Measurements from ENCODE around the gene ZNF862. TPM values are rescaled to one million over a fixed set of nuclear protein-coding genes. Genes with fewer than 3 reads are reported as not detected.

ZNF862 gene
- total and polyA plus RNA-seq, 2 experiments from 2014 or later, result 0.94 to 2.3 TPM

DNA sequence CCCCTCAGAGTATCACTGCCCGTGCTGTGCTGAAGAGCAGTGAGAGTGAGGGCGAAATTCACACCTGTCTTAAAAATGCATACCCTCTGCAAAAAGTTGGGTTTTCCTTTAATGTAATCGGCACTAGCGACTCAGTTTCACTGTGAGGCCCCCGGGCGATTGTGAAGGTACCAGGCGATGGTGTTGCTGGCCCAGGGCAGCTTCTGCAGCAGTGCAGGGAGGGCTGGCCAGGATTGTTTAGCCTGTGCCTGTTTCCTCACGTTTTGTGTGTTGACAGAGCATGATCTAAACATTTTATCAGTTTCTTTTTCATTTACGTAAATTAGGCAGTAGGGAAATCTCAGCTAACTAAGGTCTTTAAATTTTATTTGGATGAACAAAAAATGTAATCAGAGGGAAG lies 13.3 kb downstream of the ZNF862 start:
- no peak overlapping the region for H3K4me3 Mint-ChIP-seq
- H3K4me3 ChIP-seq, result no peak overlapping the region
- H3F3A ChIP-seq (replicated peaks; ENCODE audit: low read depth), result 0 out of 2 replicates have a peak, but pooled peaks cover 3% of the 10 kb centered on the region
- H3K27ac ChIP-seq (ENCODE audit: low read depth), result no peak overlapping the region
- no peaks in the 10 kb centered on the region for H3K9me2 ChIP-seq (ENCODE audit: insufficient read depth)
- no peaks in the 10 kb centered on the region; the same call in 1 of the 2 replicates for H4K20me1 ChIP-seq (replicated peaks; ENCODE audit: insufficient read depth)
- no peaks in the 10 kb centered on the region for H3K27me3 ChIP-seq (ENCODE audit: insufficient read depth)
- peaks cover 35% of the 10 kb centered on the region for H3K4me1 Mint-ChIP-seq
- H3K4me2 ChIP-seq, result no peak overlapping the region
- H3K79me2 ChIP-seq (replicated peaks; ENCODE audit: insufficient read depth), result no peaks in the 10 kb centered on the region
- H2AFZ ChIP-seq, result no peak overlapping the region
- H3K27me3 Mint-ChIP-seq (ENCODE audit: insufficient read depth, low read depth, poor library complexity), result peaks cover 12% of the 10 kb centered on the region
- H3K36me3 Mint-ChIP-seq (ENCODE audit: low read depth), result no peaks in the 10 kb centered on the region
- H3K4me1 ChIP-seq (ENCODE audit: insufficient read depth), result peaks cover 24% of the 10 kb centered on the region
- H3K27ac Mint-ChIP-seq, result no peak overlapping the region
- DNase-seq (ENCODE audit: low spot score) (no peak), ATAC-seq (no peak)
- no peak for TF ChIP-seq ZNF462 (CRISPR knock-in tag; IDR thresholded peaks at IDR 0.05)
- no peak for TF ChIP-seq EZH2 (IDR thresholded peaks at IDR 0.05; ENCODE audit: low read depth, unreplicated experiment)
- TF ChIP-seq, protein P1, sequence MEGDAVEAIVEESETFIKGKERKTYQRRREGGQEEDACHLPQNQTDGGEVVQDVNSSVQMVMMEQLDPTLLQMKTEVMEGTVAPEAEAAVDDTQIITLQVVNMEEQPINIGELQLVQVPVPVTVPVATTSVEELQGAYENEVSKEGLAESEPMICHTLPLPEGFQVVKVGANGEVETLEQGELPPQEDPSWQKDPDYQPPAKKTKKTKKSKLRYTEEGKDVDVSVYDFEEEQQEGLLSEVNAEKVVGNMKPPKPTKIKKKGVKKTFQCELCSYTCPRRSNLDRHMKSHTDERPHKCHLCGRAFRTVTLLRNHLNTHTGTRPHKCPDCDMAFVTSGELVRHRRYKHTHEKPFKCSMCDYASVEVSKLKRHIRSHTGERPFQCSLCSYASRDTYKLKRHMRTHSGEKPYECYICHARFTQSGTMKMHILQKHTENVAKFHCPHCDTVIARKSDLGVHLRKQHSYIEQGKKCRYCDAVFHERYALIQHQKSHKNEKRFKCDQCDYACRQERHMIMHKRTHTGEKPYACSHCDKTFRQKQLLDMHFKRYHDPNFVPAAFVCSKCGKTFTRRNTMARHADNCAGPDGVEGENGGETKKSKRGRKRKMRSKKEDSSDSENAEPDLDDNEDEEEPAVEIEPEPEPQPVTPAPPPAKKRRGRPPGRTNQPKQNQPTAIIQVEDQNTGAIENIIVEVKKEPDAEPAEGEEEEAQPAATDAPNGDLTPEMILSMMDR (conservative IDR thresholded peaks at IDR 0.05; ENCODE audit: low read depth in 2 of 2), result no peak
- TF ChIP-seq POLR2AphosphoS5 (IDR thresholded peaks at IDR 0.05; ENCODE audit: low read depth), result no peak
- TF ChIP-seq EZH2phosphoT487 (IDR thresholded peaks at IDR 0.05; ENCODE audit: unreplicated experiment), result no peak
- no peak for TF ChIP-seq NANOG (IDR thresholded peaks at IDR 0.05; ENCODE audit: borderline replicate concordance)
- TF ChIP-seq, protein P2, sequence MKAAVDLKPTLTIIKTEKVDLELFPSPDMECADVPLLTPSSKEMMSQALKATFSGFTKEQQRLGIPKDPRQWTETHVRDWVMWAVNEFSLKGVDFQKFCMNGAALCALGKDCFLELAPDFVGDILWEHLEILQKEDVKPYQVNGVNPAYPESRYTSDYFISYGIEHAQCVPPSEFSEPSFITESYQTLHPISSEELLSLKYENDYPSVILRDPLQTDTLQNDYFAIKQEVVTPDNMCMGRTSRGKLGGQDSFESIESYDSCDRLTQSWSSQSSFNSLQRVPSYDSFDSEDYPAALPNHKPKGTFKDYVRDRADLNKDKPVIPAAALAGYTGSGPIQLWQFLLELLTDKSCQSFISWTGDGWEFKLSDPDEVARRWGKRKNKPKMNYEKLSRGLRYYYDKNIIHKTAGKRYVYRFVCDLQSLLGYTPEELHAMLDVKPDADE (IDR thresholded peaks at IDR 0.05), result no peak
- no peak for TF ChIP-seq REST (IDR thresholded peaks at IDR 0.05; ENCODE audit: unreplicated experiment)
- TF ChIP-seq ZNF331 (CRISPR knock-in tag; IDR thresholded peaks at IDR 0.05; ENCODE audit: low read depth), result no peak
- TF ChIP-seq STAT1 (IDR thresholded peaks at IDR 0.05; ENCODE audit: unreplicated experiment), result no peak
- no peak for TF ChIP-seq ZNF114 (CRISPR knock-in tag; IDR thresholded peaks at IDR 0.05)
- TF ChIP-seq JUNB (IDR thresholded peaks at IDR 0.05; ENCODE audit: unreplicated experiment), result no peak
- TF ChIP-seq CREB1 (CRISPR knock-in tag; IDR thresholded peaks at IDR 0.05; ENCODE audit: low read depth), result no peak
- H3K9me3 Mint-ChIP-seq, result no peaks in the 10 kb centered on the region
- no peaks in the 10 kb centered on the region for H3K36me3 ChIP-seq (ENCODE audit: insufficient read depth)
